OCI-LY7 (cell line): ENCODE measurements around the gene LRRC59. TPM values are rescaled to one million over a fixed set of nuclear protein-coding genes. Genes with fewer than 3 reads are reported as not detected.

Source experiments
- BruUV-seq: library from RNA; stranded (reverse); fragments of 400-500 nt; replicated peaks from 2 replicates; lab custom pipeline; 2021; lab: Mats Ljungman, UMichigan
- CTCF ChIA-PET: fragments of 300-600 bp; sonication (Branson Sonifier 250); formaldehyde crosslinking; loops from one replicate; lab custom pipeline; 2022; ENCODE audit warnings: antibody characterized with exemption; ENCODE audit not compliant: unreplicated experiment; lab: Charles Lee
- POLR2A ChIA-PET: fragments of 300-600 bp; sonication (Branson Sonifier 250); formaldehyde crosslinking; loops from one replicate; lab custom pipeline; 2022; ENCODE audit warnings: antibody characterized with exemption; lab: Charles Lee
- DNase-seq: peaks from one replicate; pipeline ENCODE4 v3.0.0-alpha.2; 2015; ENCODE audit warnings: low spot score
- H2AFZ ChIP-seq: fragments of 200-600 bp; sonication (generic), shearing (Covaris generic); 2 replicates; pipeline ENCODE4 v1.6.1; 2014; ENCODE audit warnings: mild to moderate bottlenecking, antibody characterized with exemption, low read length, moderate library complexity
- H3K27ac ChIP-seq: fragments of 200-600 bp; sonication (generic); 2 replicates; pipeline ENCODE4 v1.5.1; 2014; ENCODE audit warnings: mixed run types, low read depth, mild to moderate bottlenecking, moderate library complexity, low read length, inconsistent platforms; ENCODE audit not compliant: poor library complexity, severe bottlenecking
- H3K36me3 ChIP-seq: fragments of 200-600 bp; sonication (generic); 2 replicates; pipeline ENCODE4 v1.6.1; 2014; ENCODE audit warnings: mild to moderate bottlenecking, antibody characterized with exemption, low read length, moderate library complexity, mixed read lengths; ENCODE audit not compliant: insufficient read depth
- H3K4me1 ChIP-seq: fragments of 200-600 bp; sonication (generic); 2 replicates; pipeline ENCODE4 v1.5.1; 2014; ENCODE audit warnings: mild to moderate bottlenecking, low read length; ENCODE audit not compliant: insufficient read depth, poor library complexity, severe bottlenecking
- H3K4me2 ChIP-seq: fragments of 200-600 bp; sonication (generic); 2 replicates; pipeline ENCODE4 v1.6.1; 2014; ENCODE audit warnings: mild to moderate bottlenecking, low read length
- H3K4me3 ChIP-seq: fragments of 200-600 bp; sonication (generic); 2 replicates; pipeline ENCODE4 v1.5.1; 2014; ENCODE audit warnings: mild to moderate bottlenecking, low read depth, low read length; ENCODE audit not compliant: poor library complexity, severe bottlenecking
- H3K79me2 ChIP-seq: fragments of 200-600 bp; sonication (generic); 2 replicates; pipeline ENCODE4 v1.6.1; 2016; ENCODE audit warnings: low read depth, mild to moderate bottlenecking, low read length, moderate library complexity, mixed read lengths; ENCODE audit not compliant: insufficient read depth
- H3K9me2 ChIP-seq: fragments of 200-600 bp; sonication (generic); 2 replicates; pipeline ENCODE4 v1.6.1; 2016; ENCODE audit warnings: mild to moderate bottlenecking, low read length, mixed read lengths; ENCODE audit not compliant: insufficient read depth
- H3K9me3 ChIP-seq: fragments of 200-600 bp; sonication (generic); 2 replicates; pipeline ENCODE4 v1.6.1; 2014; ENCODE audit warnings: mild to moderate bottlenecking, mixed run types, low read length, mixed read lengths
- H4K20me1 ChIP-seq: fragments of 200-600 bp; sonication (generic); 2 replicates; pipeline ENCODE4 v1.6.1; 2014; ENCODE audit warnings: mild to moderate bottlenecking, antibody characterized with exemption, low read length, moderate library complexity, mixed read lengths; ENCODE audit not compliant: insufficient read depth
- CTCF ChIP-seq: fragments of 200-600 bp; sonication (generic); conservative IDR thresholded peaks from 2 replicates; pipeline ENCODE4 v1.5.1; 2014; ENCODE audit warnings: mild to moderate bottlenecking, antibody characterized with exemption, low read length, moderate library complexity, mixed read lengths
- EZH2phosphoT487 ChIP-seq: fragments of 200-600 bp; sonication (generic); IDR thresholded peaks from 2 replicates; pipeline ENCODE4 v1.6.1; 2018; ENCODE audit warnings: low read depth, borderline replicate concordance, mild to moderate bottlenecking, mixed run types, antibody characterized with exemption, low read length, moderate library complexity, mixed read lengths
- intact Hi-C: fragments of 100-400 bp; cut with micrococcal nuclease; formaldehyde crosslinking; loops from one replicate; pipeline ENCODE4 v1.10.0; 2022; ENCODE audit not compliant: unreplicated experiment
- total RNA-seq, 2 experiments: library from RNA; depleted of rRNA in 1 of 2; stranded (reverse); fragments of >200 nt in 1 of 2; shearing (Covaris generic) in 1 of 2; gene quantifications; 2 replicates each; pipeline ENCODE4 v1.2.3, GENCODE V29; 2014 to 2022

Gene LRRC59
- total RNA-seq, 2 experiments from 2014 or later, result 87.4 to 125 TPM

- peak overlapping the region; percentile 76 for H3K4me3 ChIP-seq
- peak overlapping the region; percentile 54 for H3K27ac ChIP-seq
- H3K36me3 ChIP-seq, result no peaks in the 10 kb centered on the region
- H3K9me2 ChIP-seq, result no peaks in the 10 kb centered on the region
- no peaks in the 10 kb centered on the region for H4K20me1 ChIP-seq
- H3K79me2 ChIP-seq, result no peaks in the 10 kb centered on the region
- DNase-seq, result peak; percentile 73
- TSS peak; percentile 53 for BruUV-seq
- intact Hi-C loops, result loop anchor here (1.0 to 2.0 kb wide), 2 partner anchors 52 to 65 kb away; partner anchors contain the start of gene RSAD1
- peak; percentile 88 for TF ChIP-seq CTCF
- no peak for TF ChIP-seq EZH2phosphoT487
- peak overlapping the region; percentile 80 for H3K4me2 ChIP-seq
- H3K4me1 ChIP-seq, result peaks cover 27% of the 10 kb centered on the region
- ChIA-PET CTCF (interaction anchor here (1.1 kb wide), 1 partner anchor 30 kb away, joined by 4 read pairs; the partner anchor contains the start of gene LRRC59), POLR2A (interaction anchor here (0.7 to 2.2 kb wide), 2 partner anchors 30 to 52 kb away, joined by 3 to 11 read pairs; partner anchors contain the start of genes LRRC59 and RSAD1)
- H2AFZ ChIP-seq, result peak overlapping the region; percentile 85; the same call in 1 of the 2 replicates
- H3K9me3 ChIP-seq, result no peaks in the 10 kb centered on the region
These were observed 29.8 kb upstream of the LRRC59 start for GRCh38 chr17:50426814-50427787.

- Histone ChIP-seq H2AFZ (peak overlapping the region; percentile 85; the same call in 1 of the 2 replicates), H3K4me1 (peaks cover 32% of the 10 kb centered on the region), H4K20me1 (no peaks in the 10 kb centered on the region), H3K36me3 (no peaks in the 10 kb centered on the region), H3K27ac (peak overlapping the region; percentile 54), H3K79me2 (no peaks in the 10 kb centered on the region), H3K9me2 (no peaks in the 10 kb centered on the region), H3K4me3 (peak overlapping the region; percentile 76), H3K9me3 (no peaks in the 10 kb centered on the region), H3K4me2 (peak overlapping the region; percentile 80)
- no TSS peak for BruUV-seq
- CTCF ChIA-PET, result interaction anchor here (1.1 kb wide), 1 partner anchor 29 kb away, joined by 4 read pairs; the partner anchor contains the start of gene LRRC59
- TF ChIP-seq CTCF, result no peak
- no peak for TF ChIP-seq EZH2phosphoT487
- no peak for DNase-seq
- intact Hi-C loops, result loop anchor here (2.0 kb wide), 1 partner anchor 52 kb away; the partner anchor contains the start of gene RSAD1
- POLR2A ChIA-PET, result interaction anchor here (0.7 to 2.2 kb wide), 2 partner anchors 29 to 53 kb away, joined by 3 to 11 read pairs; partner anchors contain the start of genes LRRC59 and RSAD1
These were observed 29.1 kb upstream of the LRRC59 start for GRCh38 chr17:50426472-50426782.
